NCI-H1048 (cell line): ENCODE measurements around the gene APP.
"Not testable (repeated sequence)": the region's sequence is repeated elsewhere in the genome, so short reads cannot be mapped to it uniquely, and the experiment has no call there.

Experiments used
- DNase-seq: peaks from one replicate; lab custom pipeline; 2025; lab: John Stamatoyannopoulos, UW

Gene APP

GRCh38 chr21:26098772-26099397 is 71.7 kb downstream of the APP start:
- DNase-seq, result no peak

- no peak for DNase-seq
These were observed 73.1 kb downstream of the APP start for GRCh38 chr21:26097475-26097874.

GRCh38 chr21:26096494-26097371 is 73.8 kb downstream of the APP start:
- no peak for DNase-seq

GRCh38 chr21:26095131-26095530 is 75.4 kb downstream of the APP start:
- DNase-seq, result no peak

- DNase-seq, result no peak
These were observed 77.4 kb downstream of the APP start for GRCh38 chr21:26093122-26093521.

- no peak for DNase-seq
These were observed 79.0 kb downstream of the APP start for GRCh38 chr21:26091480-26092018.

GRCh38 chr21:26089730-26090129 is 80.8 kb downstream of the APP start:
- no peak for DNase-seq

- no peak for DNase-seq
These were observed 83.2 kb downstream of the APP start for GRCh38 chr21:26087223-26087918.

- no peak for DNase-seq
These were observed 84.7 kb downstream of the APP start for GRCh38 chr21:26085882-26086281.

- DNase-seq, result no peak
These were observed 85.4 kb downstream of the APP start for GRCh38 chr21:26085127-26085526.

- no peak for DNase-seq
These were observed 88.0 kb downstream of the APP start for GRCh38 chr21:26082549-26082948.

GRCh38 chr21:26081175-26081760 is 89.3 kb downstream of the APP start:
- DNase-seq, result not testable (repeated sequence)

GRCh38 chr21:26080211-26080610 is 90.4 kb downstream of the APP start:
- no peak for DNase-seq

- DNase-seq, result no peak
These were observed 91.2 kb downstream of the APP start for GRCh38 chr21:26079366-26079765.

- DNase-seq, result no peak
These were observed 93.0 kb downstream of the APP start for GRCh38 chr21:26077521-26077920.

- no peak for DNase-seq
These were observed 97.6 kb downstream of the APP start for GRCh38 chr21:26072666-26073615.

GRCh38 chr21:26070822-26071425 is 99.6 kb downstream of the APP start:
- peak; percentile 56 for DNase-seq

GRCh38 chr21:26070121-26070520 is 100.4 kb downstream of the APP start:
- DNase-seq, result no peak

- DNase-seq, result no peak
These were observed 101.8 kb downstream of the APP start for GRCh38 chr21:26068776-26069175.

GRCh38 chr21:26067836-26068594 is 102.6 kb downstream of the APP start:
- DNase-seq, result no peak
